ENCODE measurements around the gene DEK.
"Not testable (repeated sequence)": the region's sequence is repeated elsewhere in the genome, so short reads cannot be mapped to it uniquely, and the experiment has no call there.

DEK gene, protein sequence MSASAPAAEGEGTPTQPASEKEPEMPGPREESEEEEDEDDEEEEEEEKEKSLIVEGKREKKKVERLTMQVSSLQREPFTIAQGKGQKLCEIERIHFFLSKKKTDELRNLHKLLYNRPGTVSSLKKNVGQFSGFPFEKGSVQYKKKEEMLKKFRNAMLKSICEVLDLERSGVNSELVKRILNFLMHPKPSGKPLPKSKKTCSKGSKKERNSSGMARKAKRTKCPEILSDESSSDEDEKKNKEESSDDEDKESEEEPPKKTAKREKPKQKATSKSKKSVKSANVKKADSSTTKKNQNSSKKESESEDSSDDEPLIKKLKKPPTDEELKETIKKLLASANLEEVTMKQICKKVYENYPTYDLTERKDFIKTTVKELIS

GRCh38 chr6:18264219-18264922, at the start of gene DEK:
Gene DEK (minus strand): TSS chr6:18264530. CDS start chr6:18263987, 543 bp downstream.
- Mint-ChIP-seq H3K27me3 (no peaks in the 10 kb centered on the region), H3K9me3 (no peaks in the 10 kb centered on the region), H3K36me3 (peaks cover 10% of the 10 kb centered on the region), H3K4me1 (peaks cover 47% of the 10 kb centered on the region), H3K27ac (peak within 1 kb of the TSS; percentile 95), H3K4me3 (peak within 1 kb of the TSS; percentile 94)

DNA sequence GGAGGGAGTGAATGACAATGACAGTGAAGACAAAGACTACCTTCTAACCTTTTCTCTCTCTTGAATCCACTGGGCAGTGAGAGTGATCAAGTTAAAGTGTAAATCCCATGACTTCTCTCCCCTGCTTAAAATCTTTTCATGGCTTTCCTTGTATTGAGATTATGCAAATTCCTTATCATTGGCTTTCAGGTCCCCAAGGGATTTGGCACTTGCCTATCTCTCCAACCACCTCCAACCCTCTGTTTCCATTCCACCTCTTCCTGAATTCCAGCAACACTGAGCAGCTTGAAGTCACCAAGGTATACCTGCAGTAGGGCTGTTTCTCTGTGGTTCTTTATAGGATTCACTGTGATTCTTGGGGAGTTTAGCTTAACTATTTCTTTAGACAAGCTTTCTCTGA, 48.0 kb upstream of the DEK start:
- Mint-ChIP-seq H3K36me3 (no peaks in the 10 kb centered on the region), H3K4me1 (no peaks in the 10 kb centered on the region), H3K9me3 (no peaks in the 10 kb centered on the region), H3K27ac (no peak overlapping the region), H3K4me3 (no peak overlapping the region), H3K27me3 (peaks cover 6% of the 10 kb centered on the region)

- not testable (repeated sequence) for H3K4me1 Mint-ChIP-seq, H3K9me3 Mint-ChIP-seq
Observed at GRCh38 chr6:18310010-18310409, 45.7 kb upstream of the DEK start.

DNA sequence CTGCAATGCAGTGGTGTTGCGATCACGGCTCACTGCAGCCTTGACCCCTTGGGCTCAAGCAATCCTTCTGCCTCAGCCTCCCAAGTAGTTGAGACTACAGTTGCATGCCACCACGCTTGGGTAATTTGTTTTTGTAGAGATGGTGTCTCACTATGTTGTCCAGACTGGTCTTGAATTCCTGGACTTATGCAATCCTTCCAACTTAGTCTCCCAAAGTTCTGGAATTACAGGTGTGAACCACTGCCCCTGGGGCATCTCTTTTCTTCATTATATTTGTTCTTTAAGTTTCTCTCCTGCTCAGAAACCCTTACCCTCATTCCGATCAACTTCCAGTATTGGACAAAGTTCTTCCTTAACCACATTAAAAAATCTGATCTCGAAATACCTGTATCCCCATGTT, 44.7 kb upstream of the DEK start:
- Mint-ChIP-seq H3K27me3 (peaks cover 6% of the 10 kb centered on the region), H3K27ac (no peak overlapping the region), H3K36me3 (no peaks in the 10 kb centered on the region), H3K9me3 (no peaks in the 10 kb centered on the region), H3K4me3 (no peak overlapping the region), H3K4me1 (no peaks in the 10 kb centered on the region)

More at GRCh38 chr6:18310010-18310409, 45.7 kb upstream of the DEK start:
- not testable (repeated sequence) for H3K27ac Mint-ChIP-seq, H3K27me3 Mint-ChIP-seq, H3K36me3 Mint-ChIP-seq, H3K4me3 Mint-ChIP-seq

DNA sequence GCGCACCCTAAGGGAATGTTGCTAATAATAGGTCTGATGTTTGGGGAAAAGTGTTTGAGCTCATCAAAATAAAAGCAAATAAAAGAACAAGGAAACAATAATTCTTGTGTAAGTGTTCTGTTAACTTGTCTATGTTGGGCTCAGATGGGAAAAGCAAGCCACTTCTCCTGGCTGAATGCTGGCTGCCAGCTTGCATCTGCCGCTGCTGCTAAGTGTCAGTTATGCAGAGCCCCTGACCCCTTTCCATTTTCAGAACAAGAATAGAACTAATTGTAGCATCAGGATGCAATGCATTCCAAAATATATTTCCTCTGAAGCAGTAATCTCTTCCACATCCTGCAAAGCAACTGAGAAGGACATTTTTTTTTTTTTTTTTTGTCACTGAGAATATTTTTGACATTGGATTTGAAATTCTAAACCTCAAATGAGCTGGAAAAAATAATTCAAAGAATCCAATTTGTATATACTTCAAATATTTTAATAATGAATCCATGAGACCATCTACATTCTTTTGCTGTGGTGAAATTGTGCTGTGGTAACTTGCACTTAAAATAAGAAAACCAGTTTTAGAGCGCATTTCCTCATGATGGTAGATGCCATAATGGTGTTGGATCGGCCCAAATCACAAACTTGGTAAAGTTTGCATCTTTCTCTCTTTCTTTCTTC, 43.9 kb upstream of the DEK start:
- Mint-ChIP-seq H3K9me3 (no peaks in the 10 kb centered on the region), H3K36me3 (no peaks in the 10 kb centered on the region), H3K27me3 (peaks cover 6% of the 10 kb centered on the region), H3K4me3 (no peak overlapping the region), H3K27ac (no peak overlapping the region), H3K4me1 (no peaks in the 10 kb centered on the region)

GRCh38 chr6:18306977-18307376, 42.6 kb upstream of the DEK start:
- Mint-ChIP-seq H3K27ac (no peak overlapping the region), H3K27me3 (peaks cover 6% of the 10 kb centered on the region), H3K4me3 (no peak overlapping the region), H3K4me1 (no peaks in the 10 kb centered on the region), H3K36me3 (no peaks in the 10 kb centered on the region), H3K9me3 (no peaks in the 10 kb centered on the region)

DNA sequence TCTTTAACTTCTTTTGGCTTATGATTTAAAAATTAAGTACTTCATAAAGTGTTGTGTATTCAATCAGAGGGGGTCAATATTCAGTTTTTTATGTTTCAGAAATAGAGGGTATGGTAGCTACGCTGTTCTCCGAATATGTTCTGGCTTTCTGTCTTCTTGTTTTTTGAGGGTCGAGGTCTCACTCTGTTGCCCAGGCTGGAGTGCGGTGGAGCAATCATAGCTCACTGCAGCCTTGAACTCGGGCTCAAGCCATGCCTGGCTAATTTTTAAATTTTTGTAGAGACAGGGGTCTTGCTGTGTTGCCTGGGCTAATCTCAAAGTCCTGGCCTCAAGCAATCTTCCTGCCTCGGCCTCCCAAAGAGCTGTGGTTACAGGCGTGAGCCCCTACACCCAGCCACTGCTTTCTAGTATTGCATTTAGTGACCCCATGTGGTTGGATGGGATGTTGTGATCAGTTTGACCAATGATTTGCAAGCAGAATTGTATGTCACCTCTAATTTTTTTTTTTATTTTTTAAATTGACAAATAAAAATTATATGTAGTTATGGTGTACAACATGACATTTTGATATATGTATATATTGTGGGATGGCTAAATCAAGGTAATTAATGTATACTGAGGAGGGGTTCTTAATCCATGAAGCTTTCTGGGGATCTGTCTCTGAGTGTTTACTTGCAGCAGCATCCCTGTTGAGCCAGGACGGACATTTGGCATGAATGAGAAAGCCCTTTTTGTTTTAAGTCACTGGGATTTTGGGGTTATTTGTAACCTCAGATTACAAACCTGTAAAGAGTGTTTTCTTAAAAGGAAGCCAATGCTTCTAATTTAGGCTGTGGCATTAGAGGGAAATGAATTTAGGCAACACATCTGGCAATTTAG, 38.5 kb upstream of the DEK start:
- H3K9me3 Mint-ChIP-seq = no peaks in the 10 kb centered on the region
- no peaks in the 10 kb centered on the region for H3K4me1 Mint-ChIP-seq
- H3K4me3 Mint-ChIP-seq = no peak overlapping the region
- H3K27me3 Mint-ChIP-seq = no peaks in the 10 kb centered on the region
- no peaks in the 10 kb centered on the region for H3K36me3 Mint-ChIP-seq
- H3K27ac Mint-ChIP-seq = no peak overlapping the region

DNA sequence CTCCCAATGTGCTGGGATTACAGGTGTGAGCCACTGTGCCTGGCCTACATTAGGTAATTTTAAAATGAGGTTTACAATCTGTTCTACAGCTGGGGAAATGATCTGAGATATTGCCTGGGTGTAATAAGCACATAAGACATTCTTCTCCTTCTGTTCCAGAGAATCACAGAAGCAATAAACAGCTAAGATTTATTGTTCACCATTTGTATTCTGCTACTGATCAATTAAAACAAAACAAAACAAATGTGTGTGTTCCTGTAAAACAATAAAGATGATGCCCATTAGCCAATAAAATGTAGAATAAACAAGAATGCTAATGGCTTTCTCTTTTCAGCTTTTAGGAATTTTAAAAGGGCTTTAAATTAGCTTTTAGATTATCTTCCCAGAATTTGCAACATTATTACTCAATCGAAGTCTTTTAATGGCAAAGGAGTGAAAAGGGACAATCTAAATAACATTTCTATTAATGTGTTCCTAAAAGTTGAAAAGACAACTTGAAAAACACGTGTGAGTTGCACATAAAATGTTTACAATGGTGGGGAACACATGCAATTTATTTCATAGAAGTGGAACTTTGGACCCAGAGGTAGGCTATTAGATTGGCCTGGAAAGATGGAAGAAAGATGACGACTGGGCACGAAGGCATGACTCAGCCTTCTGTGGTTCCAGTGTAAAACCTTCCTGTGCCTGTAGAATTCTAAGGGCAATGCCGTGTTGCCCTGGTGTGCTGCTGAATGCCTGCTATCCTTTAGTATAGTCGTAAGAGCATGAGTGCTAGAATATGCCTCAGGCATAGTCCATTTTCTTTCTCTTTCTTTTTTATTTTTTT, 29.0 kb upstream of the DEK start:
- Mint-ChIP-seq H3K27me3 (no peaks in the 10 kb centered on the region), H3K36me3 (no peaks in the 10 kb centered on the region), H3K4me3 (no peak overlapping the region), H3K27ac (no peak overlapping the region), H3K4me1 (no peaks in the 10 kb centered on the region), H3K9me3 (no peaks in the 10 kb centered on the region)

DNA sequence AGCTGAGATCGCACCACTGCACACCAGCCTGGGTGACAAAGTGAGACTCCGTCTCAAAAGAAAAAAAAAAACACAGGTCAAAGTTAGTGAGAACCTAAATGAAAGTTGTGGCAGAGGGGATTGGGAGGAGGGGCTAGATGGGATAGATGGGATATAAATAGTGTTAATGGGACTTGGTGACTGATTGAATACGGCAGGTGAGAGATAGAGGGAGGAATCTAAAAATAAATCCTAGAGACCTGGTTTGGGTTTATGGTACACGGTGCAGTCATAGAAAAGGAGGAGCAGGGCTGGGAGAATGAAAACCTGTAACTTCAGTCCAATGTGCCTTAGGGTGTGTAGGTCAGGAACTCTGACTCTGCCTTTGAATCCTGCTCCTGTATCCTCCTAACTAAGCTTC, 25.0 kb upstream of the DEK start:
- Mint-ChIP-seq H3K27ac (no peak overlapping the region), H3K4me1 (no peaks in the 10 kb centered on the region), H3K27me3 (peaks cover 8% of the 10 kb centered on the region)

GRCh38 chr6:18284261-18284660, 19.9 kb upstream of the DEK start:
- peaks cover 24% of the 10 kb centered on the region for H3K27me3 Mint-ChIP-seq
- no peak overlapping the region for H3K4me3 Mint-ChIP-seq
- H3K9me3 Mint-ChIP-seq = no peaks in the 10 kb centered on the region
- H3K4me1 Mint-ChIP-seq = no peaks in the 10 kb centered on the region
- H3K36me3 Mint-ChIP-seq = no peaks in the 10 kb centered on the region
- no peak overlapping the region for H3K27ac Mint-ChIP-seq

More for the DNA sequence above, 25.0 kb upstream of the DEK start:
- no peaks in the 10 kb centered on the region for H3K36me3 Mint-ChIP-seq
- H3K9me3 Mint-ChIP-seq = no peaks in the 10 kb centered on the region
- H3K4me3 Mint-ChIP-seq = no peak overlapping the region

GRCh38 chr6:18281564-18281963, 17.2 kb upstream of the DEK start:
- H3K27ac Mint-ChIP-seq = no peak overlapping the region
- H3K4me3 Mint-ChIP-seq = no peak overlapping the region

DNA sequence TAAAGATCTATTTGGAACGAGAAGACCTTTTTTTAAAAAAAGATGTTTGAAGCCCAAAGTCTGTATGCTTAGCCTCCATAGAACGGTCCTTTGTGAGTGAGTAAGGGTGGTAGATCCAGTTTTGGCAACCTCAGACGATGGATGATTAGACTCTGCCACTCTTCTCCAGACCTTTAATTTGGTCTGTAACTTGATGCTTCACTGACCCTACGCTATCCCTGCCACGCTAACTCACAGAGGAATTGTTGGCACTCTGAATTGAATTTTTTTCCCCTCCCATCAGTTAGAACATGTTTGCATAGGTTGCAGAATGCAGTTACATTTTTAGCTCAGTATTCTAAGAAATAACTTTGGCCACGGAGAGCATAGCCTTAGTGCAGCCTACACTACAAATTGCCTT, 15.8 kb upstream of the DEK start:
- no peak overlapping the region for H3K4me3 Mint-ChIP-seq
- peaks cover 38% of the 10 kb centered on the region for H3K27me3 Mint-ChIP-seq
- no peaks in the 10 kb centered on the region for H3K36me3 Mint-ChIP-seq

More at GRCh38 chr6:18281564-18281963, 17.2 kb upstream of the DEK start:
- H3K36me3 Mint-ChIP-seq = no peaks in the 10 kb centered on the region
- peaks cover 34% of the 10 kb centered on the region for H3K27me3 Mint-ChIP-seq
- peaks cover 4% of the 10 kb centered on the region for H3K4me1 Mint-ChIP-seq
- no peaks in the 10 kb centered on the region for H3K9me3 Mint-ChIP-seq

DNA sequence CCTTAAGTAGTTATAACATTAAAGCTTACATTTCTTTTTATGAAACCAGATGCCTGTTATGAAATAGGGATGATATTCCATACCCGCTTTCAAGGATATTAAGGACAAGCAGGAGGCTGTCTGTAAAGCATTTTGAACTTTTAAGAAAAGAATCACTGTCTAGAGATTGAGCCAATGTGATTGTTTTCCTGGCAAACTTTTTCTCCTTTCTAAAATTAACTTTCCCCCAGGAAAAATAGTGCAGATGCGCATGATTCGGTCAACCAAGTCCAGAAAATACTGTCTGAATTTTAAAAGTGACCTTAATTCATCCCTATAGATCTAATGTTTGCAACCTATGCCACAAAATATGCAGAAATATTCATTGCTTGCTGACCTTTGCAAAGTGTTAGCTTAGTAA, 15.1 kb upstream of the DEK start:
- no peak overlapping the region for H3K4me3 Mint-ChIP-seq
- H3K9me3 Mint-ChIP-seq = no peaks in the 10 kb centered on the region
- no peaks in the 10 kb centered on the region for H3K36me3 Mint-ChIP-seq
- H3K27me3 Mint-ChIP-seq = peaks cover 38% of the 10 kb centered on the region
- no peak overlapping the region for H3K27ac Mint-ChIP-seq
- H3K4me1 Mint-ChIP-seq = peaks cover 4% of the 10 kb centered on the region

More for the DNA sequence above, 15.8 kb upstream of the DEK start:
- Mint-ChIP-seq H3K4me1 (peaks cover 4% of the 10 kb centered on the region), H3K27ac (no peak overlapping the region), H3K9me3 (no peaks in the 10 kb centered on the region)

DNA sequence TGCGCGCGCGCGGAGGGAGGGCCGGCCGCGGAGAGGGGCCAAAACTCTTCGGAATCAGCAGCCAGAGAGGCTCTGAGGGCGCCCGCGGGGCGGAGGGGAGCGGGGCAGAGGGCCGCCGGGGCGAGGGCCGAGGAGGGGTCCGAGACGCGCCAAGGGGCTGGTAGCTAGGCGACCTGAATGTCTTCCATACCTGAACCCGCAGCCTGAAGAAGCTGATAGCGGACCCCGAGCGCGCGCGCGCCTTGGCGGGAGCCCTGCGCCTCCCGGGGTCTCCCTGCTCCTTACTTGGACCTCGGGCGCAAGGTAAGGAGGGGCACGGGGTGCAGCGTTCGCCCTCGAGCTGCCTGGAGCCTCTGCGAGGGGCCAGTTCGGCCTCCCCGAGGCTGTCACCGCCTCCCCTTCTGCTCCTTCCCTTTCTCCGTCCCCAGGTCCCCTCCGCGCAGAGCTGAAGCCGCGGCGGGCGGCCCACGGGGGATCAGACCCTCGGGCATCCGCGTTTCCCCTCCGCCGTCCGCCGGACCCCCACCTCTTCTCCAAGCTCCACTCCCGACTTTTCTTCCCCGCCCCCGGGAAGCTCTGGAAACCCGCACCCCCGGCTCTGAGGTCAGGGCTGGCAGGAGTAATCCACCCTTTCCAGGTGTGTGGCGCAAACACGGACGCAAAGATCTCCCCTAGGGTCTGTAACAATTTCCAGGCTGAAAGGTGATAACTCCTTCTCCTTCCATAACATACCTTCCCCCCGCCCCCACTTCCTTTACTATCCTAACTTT, 13.1 kb upstream of the DEK start:
- peaks cover 4% of the 10 kb centered on the region for H3K4me1 Mint-ChIP-seq
- H3K27ac Mint-ChIP-seq = no peak overlapping the region
- no peaks in the 10 kb centered on the region for H3K36me3 Mint-ChIP-seq
- peak overlapping the region; percentile 69 for H3K4me3 Mint-ChIP-seq
- no peaks in the 10 kb centered on the region for H3K9me3 Mint-ChIP-seq
- H3K27me3 Mint-ChIP-seq = peaks cover 34% of the 10 kb centered on the region
